ENCODE data around the gene FTCD. TPM values are rescaled to one million over a fixed set of nuclear protein-coding genes. Genes with fewer than 3 reads are reported as not detected.
A peak's percentile ranks its signal among the peaks of the same experiment; 100 is the strongest.

The FTCD gene
- total and polyA plus RNA-seq, 9 of the 15 experiments (the other 6 are each of a cell fraction or from before 2014, with no cell fraction given): 0.11 to 1.6 (median 0.67) TPM; not detected in 5

DNA sequence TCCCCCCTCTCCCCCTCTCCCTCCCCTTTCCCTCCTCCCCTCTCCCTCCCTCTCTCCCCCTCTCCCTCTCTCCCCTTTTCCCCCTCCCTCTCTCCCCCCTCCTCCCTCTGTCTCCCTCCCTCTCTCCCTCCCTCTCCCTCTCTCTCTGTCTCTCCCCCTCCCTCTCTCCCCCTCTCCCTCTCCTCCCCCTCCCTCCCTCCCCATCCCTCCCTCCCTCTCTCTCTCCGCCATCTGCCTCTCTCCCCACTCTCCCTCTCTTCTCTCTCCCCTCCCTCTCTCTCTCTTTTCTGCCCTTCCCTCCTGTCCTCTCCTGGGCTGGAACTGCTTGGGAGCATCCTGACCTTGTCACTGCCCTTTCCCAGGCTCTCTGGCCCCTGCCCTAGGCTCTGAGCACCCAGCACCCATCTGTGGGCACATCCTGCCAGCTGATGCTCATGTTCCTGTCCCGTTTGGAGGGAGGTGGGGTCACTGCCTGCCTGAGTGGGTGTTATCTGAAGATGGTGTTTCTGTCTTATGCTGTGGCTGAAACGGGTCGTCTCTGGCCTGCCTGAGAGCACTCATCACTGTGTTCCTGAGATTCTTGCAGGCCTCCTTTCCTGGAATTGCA, 10.8 kb downstream of the FTCD start:
- in situ Hi-C loops (cut with MboI): no loop called here
- no TSS peak for BruUV-seq (replicated peaks)

More for the DNA sequence above, 10.8 kb downstream of the FTCD start:
- WGBS (ENCODE audit: insufficient coverage, low coverage, missing lambda C conversion rate): 20% methylated on average over 3 of the region's 4 CpGs
- ATAC-seq: no peak
- Histone ChIP-seq H3K36me3 (ENCODE audit: control insufficient read depth, insufficient read depth, low read length) (no peaks in the 10 kb centered on the region), H4K20me1 (replicated peaks; ENCODE audit: control insufficient read depth, insufficient read depth, low read length) (peaks cover 1% of the 10 kb centered on the region; the same call in 1 of the 2 replicates), H3K9ac (ENCODE audit: insufficient read depth in 1 of 2, low read depth in 2 of 2, low read length in 2 of 2) (peak overlapping the region in 1 of 2 experiments; percentile 39; a peak in 1 of 4 replicates), H3K27ac (ENCODE audit: extremely low read depth, low read depth, low read length) (no peak overlapping the region; the same call in 2 of the 3 replicates), H3K4me3 (no peak overlapping the region), H3K9me3 (replicated peaks; ENCODE audit: control insufficient read depth, insufficient read depth, low read depth, low read length) (peaks cover 3% of the 10 kb centered on the region; the same call in 1 of the 2 replicates), H2AFZ (ENCODE audit: low read depth, low read length) (no peak overlapping the region), H3K4me1 (replicated peaks in 1 of 2; ENCODE audit: control insufficient read depth in 2 of 2, insufficient read depth in 2 of 2, low read length in 2 of 2) (peaks cover 5 to 43% of the 10 kb centered on the region in 2 experiments; a peak in 4 of 5 replicates), H3K4me2 (ENCODE audit: insufficient read depth, low read length) (no peak overlapping the region), H3K79me2 (ENCODE audit: control insufficient read depth, insufficient read depth, low read length) (no peaks in the 10 kb centered on the region), H3K9me1 (ENCODE audit: control insufficient read depth, insufficient read depth, low read length) (no peaks in the 10 kb centered on the region), H3K27me3 (ENCODE audit: control insufficient read depth in 2 of 2, insufficient read depth in 2 of 2, low read length in 2 of 2) (peaks cover 6 to 13% of the 10 kb centered on the region in 2 experiments; a peak in 4 of 5 replicates)
- ChIA-PET CTCF (ENCODE audit: low intra/inter-chr PET ratio) (no interaction called here), POLR2A (interaction anchor here (1.3 kb wide), 1 partner anchor 14 kb away, joined by 5 read pairs; no protein-coding TSS in a partner anchor)
- intact Hi-C loops (cut with micrococcal nuclease): loop anchor here (5.0 to 10.0 kb wide), 3 partner anchors 140 to 320 kb away; partner anchors contain the start of genes MCM3AP and YBEY
- DNase-seq (ENCODE audit: extremely low read depth in 1 of 4, low spot score in 3 of 4): no peak
- no peak for FAIRE-seq
- TF ChIP-seq C11orf30 (IDR thresholded peaks at IDR 0.05; ENCODE audit: low read depth): no peak
- TF ChIP-seq, protein P1, sequence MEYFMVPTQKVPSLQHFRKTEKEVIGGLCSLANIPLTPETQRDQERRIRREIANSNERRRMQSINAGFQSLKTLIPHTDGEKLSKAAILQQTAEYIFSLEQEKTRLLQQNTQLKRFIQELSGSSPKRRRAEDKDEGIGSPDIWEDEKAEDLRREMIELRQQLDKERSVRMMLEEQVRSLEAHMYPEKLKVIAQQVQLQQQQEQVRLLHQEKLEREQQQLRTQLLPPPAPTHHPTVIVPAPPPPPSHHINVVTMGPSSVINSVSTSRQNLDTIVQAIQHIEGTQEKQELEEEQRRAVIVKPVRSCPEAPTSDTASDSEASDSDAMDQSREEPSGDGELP (CRISPR knock-in tag; IDR thresholded peaks at IDR 0.05; ENCODE audit: borderline replicate concordance): peak; percentile 13; the same call in 1 of the 2 replicates
